Epithelial cell of umbilical artery (primary cell): Measurements from ENCODE around the gene SERINC4. TPM values are rescaled to one million over a fixed set of nuclear protein-coding genes. Genes with fewer than 3 reads are reported as not detected.

Experiments
- total RNA-seq: library from RNA; depleted of rRNA; stranded (reverse); fragments of >200 nt; gene quantifications from 2 replicates; pipeline ENCODE4 v1.2.3, GENCODE V29; 2014

Gene SERINC4
- not detected in 2 replicates for total RNA-seq

DNA sequence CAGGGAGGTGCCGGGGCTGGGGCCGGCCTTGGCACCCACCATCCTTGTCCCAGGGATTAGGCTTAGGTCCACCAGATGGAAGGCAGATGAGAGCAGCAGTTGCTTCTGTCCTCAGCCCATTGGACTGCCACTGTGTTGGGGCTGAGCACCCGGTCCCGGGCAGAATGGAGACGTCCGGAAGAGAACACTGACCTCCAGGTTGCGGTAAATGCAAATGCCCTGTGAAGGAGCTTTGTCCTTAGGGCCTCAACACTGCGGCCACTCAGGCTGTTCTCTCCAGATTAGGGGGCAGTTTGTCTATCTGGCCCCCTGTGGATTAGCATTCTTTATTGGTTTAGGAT lies at the start of gene SERINC4:
Gene SERINC4 (minus strand): TSS at position 276 of the 341 bp plus-strand sequence. CDS start 234 bp downstream, at position 42.

DNA sequence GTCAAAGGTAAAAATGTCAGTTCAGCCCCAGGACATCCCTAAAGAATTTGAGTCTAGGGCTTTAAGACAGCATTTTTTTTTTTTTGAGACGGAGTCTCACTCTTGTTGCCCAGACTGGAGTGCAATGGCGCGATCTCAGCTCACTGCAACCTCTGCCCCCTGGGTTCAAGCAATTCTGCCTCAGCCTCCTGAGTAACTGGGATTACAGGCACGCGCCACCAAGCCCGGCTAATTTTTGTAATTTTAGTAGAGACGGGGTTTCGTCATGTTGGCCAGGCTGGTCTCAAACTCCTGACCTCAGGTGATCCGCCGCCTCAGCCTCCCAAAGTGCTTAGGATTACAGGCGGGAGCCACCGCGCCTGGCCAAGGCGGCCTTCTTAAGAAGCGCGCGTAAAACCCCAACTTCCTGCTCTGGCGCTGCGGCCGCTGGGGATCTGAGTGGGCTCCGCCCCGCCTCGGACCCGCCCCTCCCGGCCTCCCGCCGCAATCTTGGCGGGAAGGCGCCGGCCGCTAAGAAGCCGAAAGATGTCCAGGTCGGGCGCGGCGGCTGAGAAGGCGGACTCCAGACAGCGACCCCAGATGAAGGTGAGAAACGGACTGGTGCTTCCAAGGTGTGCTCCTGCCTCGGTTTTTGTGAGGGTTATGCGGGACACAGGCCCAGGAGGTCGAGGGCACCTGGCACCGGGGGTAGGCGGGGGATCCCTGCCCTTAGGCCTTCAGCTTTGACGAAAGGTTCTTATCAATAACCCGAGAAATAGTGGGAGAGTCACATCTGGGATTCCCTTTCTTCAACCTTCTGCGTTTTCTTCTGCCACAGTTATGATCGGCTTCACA lies 26.7 kb upstream of the SERINC4 start, which contains the start of gene WDR76:
Gene WDR76 (plus strand): TSS at position 495 of the 834 bp plus-strand sequence. CDS start 31 bp downstream, at position 526.

GRCh38 chr15:43824302-43825246 lies 24.6 kb upstream of the SERINC4 start, which contains the start of gene MFAP1:
Gene MFAP1, minus strand, starts transcription at chr15:43824690. Its CDS starts 121 bp downstream, at chr15:43824569.

GRCh38 chr15:43800286-43801141 lies 494 bp upstream of the SERINC4 start, which contains the start of gene HYPK:
Gene HYPK, plus strand, starts transcription at chr15:43800599. Its CDS starts 24 bp downstream, at chr15:43800623.

DNA sequence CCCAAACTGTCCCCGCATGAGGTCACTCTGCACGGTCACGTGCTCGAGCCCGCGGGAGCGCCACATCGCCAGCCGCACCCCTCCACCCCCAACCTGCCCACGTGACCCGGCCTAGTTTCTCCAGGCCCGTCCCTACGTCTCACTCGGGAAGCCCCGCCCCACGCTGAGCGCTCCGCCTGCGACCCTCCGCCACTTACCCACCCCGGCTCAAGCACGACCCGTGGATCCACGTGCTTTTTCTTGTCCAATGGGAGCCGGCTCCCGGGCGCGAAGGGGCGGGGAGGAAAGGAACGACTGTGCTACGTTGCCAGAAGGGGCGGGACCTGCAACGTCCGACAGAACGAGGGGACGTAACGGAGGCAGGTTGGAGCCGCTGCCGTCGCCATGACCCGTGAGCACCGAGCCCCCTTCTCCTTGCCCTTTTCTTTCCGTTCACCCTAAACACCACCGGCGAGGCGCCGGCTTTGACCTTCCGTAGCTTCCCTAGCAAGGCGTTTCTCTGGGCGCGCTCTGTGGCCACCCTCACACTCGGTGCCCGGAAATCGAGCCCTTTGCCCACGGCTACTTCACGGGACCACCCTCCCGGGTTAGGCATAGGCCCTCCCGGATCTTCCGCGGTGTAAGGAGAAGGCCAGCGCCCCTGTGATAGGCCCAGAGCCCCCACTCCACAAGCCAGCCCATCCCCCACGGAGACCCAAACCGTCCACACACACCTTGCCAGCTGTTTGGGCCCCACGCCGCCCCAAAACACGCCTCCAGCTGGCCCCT lies 7.8 kb downstream of the SERINC4 start, which contains the start of gene SERF2:
Gene SERF2 (plus strand): TSS at position 328 of the 768 bp plus-strand sequence. CDS start 57 bp downstream, at position 385.

DNA sequence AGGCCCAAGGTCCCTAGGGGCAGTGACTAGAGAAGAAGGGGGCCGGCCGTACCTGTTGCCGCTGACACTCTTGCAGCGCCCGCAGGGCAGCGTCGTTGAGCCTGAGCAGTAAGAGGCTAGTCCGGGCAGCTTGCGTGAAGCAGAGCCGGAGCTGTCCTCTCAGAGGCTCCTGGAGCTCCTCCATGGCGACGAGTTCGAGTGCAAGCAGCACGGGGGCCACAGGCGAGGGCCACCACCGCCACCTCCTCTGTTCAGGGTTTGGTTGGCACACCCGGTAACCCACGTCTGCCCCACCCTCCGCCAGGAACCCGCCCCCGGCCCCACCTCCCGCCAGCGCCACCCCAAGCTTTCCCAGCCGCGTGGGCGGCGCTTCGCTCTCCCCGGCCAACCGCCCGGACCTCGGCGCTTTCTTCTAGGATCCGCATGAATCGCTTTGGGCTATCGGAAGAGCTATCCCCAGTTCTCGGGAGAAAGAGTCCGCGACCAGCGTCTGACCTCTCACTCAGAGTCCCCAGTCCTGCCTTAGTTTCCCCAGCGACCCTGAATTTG lies 23.2 kb downstream of the SERINC4 start, which contains the start of gene ELL3:
Gene ELL3 (minus strand): TSS at position 249 of the 549 bp plus-strand sequence. CDS start 65 bp downstream, at position 184.

DNA sequence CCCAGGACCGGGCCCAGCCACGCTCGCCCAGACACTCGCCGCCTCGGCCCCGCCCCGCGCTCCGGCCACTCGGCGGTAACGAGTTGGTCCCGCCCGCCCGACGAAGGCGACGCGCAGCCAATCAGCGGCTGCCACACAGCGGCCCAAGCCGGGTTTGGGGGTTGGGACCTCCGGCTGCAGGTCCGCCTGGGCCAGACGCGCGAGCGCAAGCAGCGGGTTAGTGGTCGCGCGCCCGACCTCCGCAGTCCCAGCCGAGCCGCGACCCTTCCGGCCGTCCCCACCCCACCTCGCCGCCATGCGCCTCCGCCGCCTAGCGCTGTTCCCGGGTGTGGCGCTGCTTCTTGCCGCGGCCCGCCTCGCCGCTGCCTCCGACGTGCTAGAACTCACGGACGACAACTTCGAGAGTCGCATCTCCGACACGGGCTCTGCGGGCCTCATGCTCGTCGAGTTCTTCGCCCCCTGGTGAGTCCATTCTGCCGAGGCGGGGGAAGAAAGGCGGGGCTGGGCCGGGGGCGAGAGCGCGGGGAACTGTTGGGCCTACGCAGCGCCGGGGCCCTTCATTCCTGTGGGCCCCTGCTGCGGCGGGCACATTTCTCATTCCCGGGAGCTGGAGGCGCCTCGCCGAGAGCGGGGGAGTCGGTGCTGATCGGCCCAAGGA lies 53.6 kb downstream of the SERINC4 start, which contains the start of gene PDIA3:
Gene PDIA3 (plus strand): TSS at position 194 of the 658 bp plus-strand sequence. CDS start 102 bp downstream, at position 296.

Other genes with a start within 250 kb of the SERINC4 start
- gene PPIP5K1, start 210.0 kb downstream of the SERINC4 start, total RNA-seq = 6.8 and 23.4 TPM in 2 replicates
- gene CKMT1B, start 206.2 kb downstream of the SERINC4 start, total RNA-seq = not detected in 2 replicates
- gene STRC, start 181.4 kb downstream of the SERINC4 start, total RNA-seq = 0.46 TPM in 1 of 2 replicates, not detected in the other
- 0.76 and 1.6 TPM in 2 replicates for gene CATSPER2, start 151.4 kb downstream of the SERINC4 start, total RNA-seq
- not detected in 2 replicates for gene CKMT1A, start 106.4 kb downstream of the SERINC4 start, total RNA-seq
- gene PDIA3, start 53.8 kb downstream of the SERINC4 start, total RNA-seq = 179 and 183 TPM in 2 replicates
- 1.1 and 4.5 TPM in 2 replicates for gene ELL3, start 23.3 kb downstream of the SERINC4 start, total RNA-seq
- 352 and 745 TPM in 2 replicates for gene SERF2, start 7.9 kb downstream of the SERINC4 start, total RNA-seq
- 2.9 and 23.7 TPM in 2 replicates for gene HYPK, start 379 bp upstream of the SERINC4 start, total RNA-seq
- 26.6 and 40.0 TPM in 2 replicates for gene MFAP1, start 24.5 kb upstream of the SERINC4 start, total RNA-seq
- 15.6 and 23.7 TPM in 2 replicates for gene WDR76, start 26.8 kb upstream of the SERINC4 start, total RNA-seq